HT-29 (cell line): Measurements from ENCODE around the gene MAP2K6. TPM values are rescaled to one million over a fixed set of nuclear protein-coding genes. Genes with fewer than 3 reads are reported as not detected.
"Not testable (repeated sequence)": the region's sequence is repeated elsewhere in the genome, so short reads cannot be mapped to it uniquely, and the experiment has no call there.

Source experiments
- DNase-seq: peaks from one replicate; pipeline ENCODE4 v3.0.0-alpha.2; 2015; ENCODE audit warnings: low spot score
- total RNA-seq: library from RNA; depleted of rRNA; stranded (reverse); fragments of >200 nt; shearing (Covaris generic); gene quantifications from 2 replicates; pipeline ENCODE4 v1.2.3, GENCODE V29; 2014

The MAP2K6 gene
- total RNA-seq, 1 experiment from 2014 or later = 7.0 TPM

DNA sequence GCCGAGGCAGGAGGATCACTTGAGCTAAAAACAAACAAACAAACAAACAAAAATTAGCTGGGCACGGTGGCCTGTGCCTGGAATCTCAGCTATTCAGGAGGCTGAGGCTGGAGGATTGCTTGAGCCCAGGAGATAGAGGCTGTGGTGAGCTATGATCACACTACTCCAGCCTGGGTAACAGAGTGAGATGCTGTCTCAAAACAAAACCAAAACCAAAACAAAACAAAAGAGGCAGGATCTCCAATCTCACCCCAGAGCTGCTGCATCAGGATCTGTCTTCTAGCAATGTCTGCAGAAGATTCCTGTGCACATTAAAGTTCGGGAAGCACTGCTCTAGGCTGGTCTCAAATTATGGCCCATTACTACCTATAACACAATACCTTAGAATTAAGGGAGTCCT lies 43.1 kb downstream of the MAP2K6 start:
- DNase-seq = no peak

- DNase-seq = no peak
Observed at GRCh38 chr17:69460963-69461922, 46.7 kb downstream of the MAP2K6 start.

DNA sequence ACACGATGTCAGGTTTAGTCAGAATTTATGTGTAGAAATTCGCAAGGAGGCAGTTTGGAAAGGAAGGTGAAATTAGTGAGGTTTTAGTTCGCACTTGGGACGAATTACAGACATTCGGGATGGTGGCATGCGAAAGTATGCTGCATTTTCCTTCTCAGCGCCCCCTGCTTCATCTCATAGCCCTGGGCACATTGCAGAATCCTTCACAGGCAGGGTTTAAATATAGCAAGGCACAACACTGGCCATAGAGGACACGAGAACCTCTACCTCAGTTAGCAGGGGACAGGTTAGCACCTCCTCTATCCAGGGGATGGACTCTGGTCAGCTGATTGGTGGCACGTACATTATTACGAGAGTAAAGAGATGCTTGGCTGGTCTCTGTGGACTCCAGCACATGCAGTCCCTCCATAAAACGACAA lies 47.5 kb downstream of the MAP2K6 start:
- DNase-seq = no peak

- no peak for DNase-seq
Observed at GRCh38 chr17:69462882-69463281, 48.4 kb downstream of the MAP2K6 start.

- DNase-seq = peak; percentile 22
Observed at GRCh38 chr17:69466451-69466850, 52.0 kb downstream of the MAP2K6 start.

DNA sequence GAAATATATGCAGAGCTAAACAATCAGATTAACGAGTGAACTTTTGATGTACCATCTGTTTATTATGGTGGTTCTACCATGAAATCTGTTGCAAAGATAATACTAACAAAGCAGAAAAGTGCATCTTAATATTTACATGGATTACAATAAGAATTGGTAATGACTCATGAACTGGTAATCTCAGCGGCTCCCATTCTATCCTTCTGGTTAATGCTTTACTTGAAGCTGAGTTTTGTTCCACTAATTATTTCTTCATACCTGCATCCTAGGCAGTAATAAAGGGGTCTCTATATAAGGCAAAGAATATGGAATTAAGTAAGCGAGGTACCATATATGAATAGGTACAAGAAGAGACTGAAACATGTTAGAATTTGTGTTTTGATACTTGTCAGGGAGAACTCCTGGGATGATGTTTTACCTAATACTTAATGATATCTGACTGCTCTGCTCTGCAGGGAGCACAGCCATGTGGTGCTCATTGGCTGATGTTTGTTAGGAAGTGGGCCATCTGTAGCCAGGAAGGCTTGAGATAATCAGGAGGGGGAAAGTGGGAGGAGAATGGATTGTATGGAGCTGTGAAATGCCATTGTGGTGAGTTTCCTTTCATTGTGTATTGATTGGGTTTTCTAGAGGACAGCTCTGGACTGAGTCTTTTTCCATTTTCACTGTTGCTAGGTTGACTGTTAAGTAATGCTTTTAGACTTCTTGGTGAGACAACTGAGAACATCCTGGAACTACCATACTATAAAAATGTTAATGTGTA lies 52.6 kb downstream of the MAP2K6 start:
- no peak for DNase-seq

DNA sequence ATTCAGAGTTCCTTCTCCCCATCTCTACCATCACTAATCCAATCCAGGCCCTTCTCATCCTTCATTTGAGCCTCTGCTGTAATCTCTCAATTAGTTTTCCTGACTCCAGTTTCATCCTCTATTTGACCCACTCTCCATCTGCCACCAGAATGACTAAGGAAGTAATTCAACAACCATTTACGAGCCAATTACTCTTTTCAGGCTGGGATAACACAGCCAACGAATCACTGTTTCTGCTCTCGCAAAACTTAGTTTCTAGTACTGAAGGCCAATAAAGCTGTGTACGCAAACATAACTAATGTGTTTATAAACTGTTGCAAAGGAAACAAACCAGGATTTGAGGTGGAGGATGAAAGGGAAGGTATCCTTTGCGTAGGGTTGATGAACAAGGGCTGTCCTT lies 53.7 kb downstream of the MAP2K6 start:
- no peak for DNase-seq

DNA sequence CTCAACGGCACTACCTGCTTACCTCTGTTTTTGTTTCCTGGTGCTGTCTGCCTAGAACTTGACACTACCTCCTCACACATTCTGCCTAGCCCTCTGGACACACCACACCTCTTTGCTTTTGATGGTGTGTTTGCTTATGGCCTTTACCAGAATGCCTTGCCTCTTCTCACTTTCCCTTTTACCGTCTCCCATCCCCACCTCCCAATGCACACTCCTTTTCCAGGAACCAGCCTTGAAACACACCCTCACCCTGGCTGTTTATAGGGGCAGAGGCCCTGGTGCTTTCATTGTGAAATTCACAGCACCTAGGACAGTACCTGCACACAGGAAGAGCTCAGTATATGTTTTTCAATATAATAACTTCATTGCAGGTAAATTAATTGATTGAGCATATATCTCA lies 56.2 kb downstream of the MAP2K6 start:
- DNase-seq = no peak

DNA sequence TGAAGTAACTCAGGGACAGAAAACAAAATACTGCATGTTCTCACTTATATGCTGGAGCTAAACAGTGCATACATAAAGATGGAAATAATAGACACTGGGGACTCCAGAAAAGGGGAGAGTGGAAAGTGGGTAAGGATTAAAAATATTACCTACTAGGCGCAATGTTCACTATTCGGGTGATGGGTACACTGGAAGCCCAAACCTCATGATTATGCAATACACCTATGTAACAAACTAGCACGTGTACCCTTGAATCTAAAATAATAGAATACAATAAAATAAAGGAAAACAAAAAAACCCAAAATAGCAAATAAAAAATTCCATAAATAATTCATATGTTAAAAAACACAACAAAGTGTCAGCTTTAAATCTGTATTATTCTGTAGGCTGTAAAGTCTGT lies 56.9 kb downstream of the MAP2K6 start:
- DNase-seq = no peak

DNA sequence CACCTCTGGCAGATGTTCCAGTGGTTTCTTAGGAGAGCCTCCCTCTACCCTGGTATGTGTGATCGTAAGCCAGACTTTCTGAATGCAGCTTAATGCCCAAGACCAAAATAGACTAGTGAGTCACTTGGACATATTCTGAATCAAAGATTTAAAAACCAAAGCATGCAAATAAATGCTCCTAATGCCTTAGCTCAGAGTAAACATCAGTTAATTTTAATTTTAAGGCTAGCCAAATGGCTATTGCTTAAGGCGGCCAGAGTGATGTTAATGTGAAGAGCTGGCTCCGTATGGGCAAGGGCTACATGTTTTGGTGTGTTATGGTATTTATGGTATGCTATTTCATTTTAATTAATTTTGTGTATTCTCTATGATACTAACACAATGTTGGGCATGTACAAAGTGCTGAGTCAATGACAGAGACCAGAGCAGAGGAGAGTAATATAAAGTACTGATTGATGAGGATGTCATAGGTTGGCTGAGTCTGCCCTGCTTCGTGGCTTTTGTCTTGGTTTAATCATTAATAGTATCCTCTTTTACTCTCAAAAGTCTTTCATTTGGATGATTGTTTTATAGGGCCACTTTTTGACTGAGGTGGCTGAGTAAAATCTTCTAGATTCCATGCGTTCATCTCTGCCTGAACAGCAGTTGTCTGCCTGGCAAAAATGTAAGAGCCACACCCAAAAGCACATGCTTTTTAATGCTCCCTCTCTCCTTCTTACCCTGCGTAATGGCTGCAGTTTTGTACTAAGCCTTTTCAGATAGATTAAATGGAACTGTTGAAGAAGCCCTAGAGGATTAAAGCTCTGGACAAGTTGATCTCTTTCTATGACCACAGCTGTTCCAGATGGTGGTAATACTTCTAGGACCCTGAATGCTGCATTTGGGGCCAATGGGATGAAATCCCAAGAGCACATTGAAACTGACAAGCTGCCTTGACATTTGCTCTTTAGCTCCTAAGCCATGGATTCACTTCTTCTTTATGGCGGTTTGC lies 59.6 kb downstream of the MAP2K6 start:
- no peak for DNase-seq

GRCh38 chr17:69477204-69477902 lies 62.9 kb downstream of the MAP2K6 start:
- DNase-seq = no peak

DNA sequence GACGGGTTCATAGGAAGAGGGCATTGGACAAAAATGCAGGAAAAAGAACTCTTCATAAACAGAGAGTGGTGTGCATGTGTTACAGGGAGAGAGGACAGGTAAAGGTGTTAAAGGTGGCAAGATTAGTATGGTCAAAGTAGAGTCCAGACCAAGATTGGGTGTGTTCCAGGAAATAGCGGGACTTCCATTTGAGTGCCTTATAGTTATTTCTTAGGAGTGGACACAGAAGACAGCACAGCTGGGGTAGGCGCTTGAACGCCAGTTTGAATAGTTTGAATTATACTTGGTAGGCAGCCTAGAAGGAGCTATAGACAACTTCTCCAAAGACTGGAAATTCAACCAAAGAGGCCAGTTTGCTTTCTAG lies 63.4 kb downstream of the MAP2K6 start:
- DNase-seq = no peak

- no peak for DNase-seq
Observed at GRCh38 chr17:69478916-69479315, 64.4 kb downstream of the MAP2K6 start.

GRCh38 chr17:69479756-69480155 lies 65.3 kb downstream of the MAP2K6 start:
- DNase-seq = not testable (repeated sequence)

DNA sequence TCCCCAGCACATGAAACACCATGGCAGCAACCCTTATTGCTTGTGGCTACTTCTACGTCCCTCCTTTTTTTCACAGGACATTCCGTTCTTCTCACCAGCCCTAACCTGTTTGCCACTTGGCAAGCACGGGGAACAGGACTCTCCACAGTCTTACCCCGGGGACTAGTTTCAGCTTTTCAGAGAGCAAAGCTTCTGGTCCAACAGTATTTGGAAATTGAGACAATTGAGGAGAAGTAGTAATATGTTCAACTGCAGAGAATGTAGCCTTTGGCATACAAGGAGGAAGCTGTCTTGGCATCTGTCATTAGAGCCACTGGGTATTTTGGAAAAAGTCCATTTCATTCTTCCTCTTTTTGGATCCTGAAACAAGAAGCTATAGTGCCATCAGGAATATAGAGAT lies 65.7 kb downstream of the MAP2K6 start:
- no peak for DNase-seq

DNA sequence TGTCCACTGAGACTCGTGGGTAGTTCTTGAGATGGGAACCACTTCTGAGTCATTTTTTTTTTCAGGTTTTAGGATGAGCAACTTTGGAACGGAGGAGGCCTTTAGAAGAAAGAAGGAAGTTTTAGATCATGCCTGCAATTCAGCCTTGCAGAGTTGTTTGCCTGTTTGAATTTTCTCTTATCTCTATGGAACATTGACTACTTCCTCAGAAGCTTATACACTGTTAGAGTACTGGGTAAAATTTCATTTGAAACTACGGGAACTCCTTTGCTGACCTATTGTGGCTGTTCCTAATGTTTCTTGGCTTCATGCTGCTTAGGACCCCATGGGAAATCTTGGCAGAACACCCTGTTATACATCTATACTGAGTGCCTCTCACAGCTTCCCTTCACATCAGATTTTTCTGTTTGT lies 70.8 kb downstream of the MAP2K6 start:
- DNase-seq = no peak

- DNase-seq = no peak
Observed at GRCh38 chr17:69485901-69486643, 71.6 kb downstream of the MAP2K6 start.

- DNase-seq = no peak
Observed at GRCh38 chr17:69486779-69487637, 72.5 kb downstream of the MAP2K6 start.

DNA sequence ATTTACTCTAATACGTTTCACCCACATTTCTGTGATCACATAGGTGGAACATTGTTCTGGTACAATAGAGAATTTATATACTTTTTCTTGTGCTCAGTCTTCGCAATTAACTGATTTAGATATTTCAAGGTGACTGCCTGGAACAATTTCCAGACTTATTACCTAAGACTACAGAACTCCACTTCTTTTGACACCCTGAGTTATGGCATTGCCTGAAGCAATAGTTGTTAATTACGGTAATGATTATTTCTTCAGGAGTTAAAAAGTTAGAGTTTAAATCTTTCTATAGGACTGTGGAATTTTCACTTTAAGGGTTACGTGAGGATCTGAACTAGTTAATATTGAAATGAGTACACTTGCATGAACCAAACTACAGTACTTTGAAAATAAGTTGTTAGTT lies 74.8 kb downstream of the MAP2K6 start:
- DNase-seq = no peak
